Measurements from ENCODE around the gene VPS35L.

GRCh38 chr16:19595043-19595767, 39.7 kb downstream of the VPS35L start:
- TF ChIP-seq CTCF (IDR thresholded peaks at IDR 0.05; ENCODE audit: poor library complexity) (no peak), EZH2 (IDR thresholded peaks at IDR 0.05; ENCODE audit: borderline replicate concordance) (no peak)

Data from hepatocyte (in vitro differentiated cells).